Adrenal gland (tissue), 12 donors: ENCODE results near the gene PRSS58. TPM values are rescaled to one million over a fixed set of nuclear protein-coding genes. Genes with fewer than 3 reads are reported as not detected.

ENCODE experiments used
- DNase-seq, 7 donors: peaks; one replicate each; pipeline ENCODE4 v3.0.0-alpha.2; 2019 to 2020
- H3K27ac ChIP-seq, 5 donors: fragments of 200-600 bp; sonication (generic) in 4 of 5; 1 replicate in 3 of 5; 2 replicates in 2 of 5; pipeline versions ENCODE4 v1.5.1 to v1.8.0; 2016 to 2020; ENCODE audit warnings: mild to moderate bottlenecking in 1 of 5
- H3K27me3 ChIP-seq: fragments of 200-600 bp; 2 replicates; pipeline ENCODE4 v1.8.0; 2021
- H3K36me3 ChIP-seq, 2 donors: fragments of 200-600 bp; replicated peaks in 1 of 2; 1 replicate in 1 of 2; 2 replicates in 1 of 2; pipeline versions ENCODE4 v1.5.1 to v1.8.0; 2018 to 2022
- H3K4me1 ChIP-seq, 2 donors: fragments of 200-600 bp; replicated peaks in 1 of 2; 1 replicate in 1 of 2; 2 replicates in 1 of 2; pipeline versions ENCODE4 v1.5.1 to v1.8.0; 2018 to 2021
- H3K4me3 ChIP-seq, 4 donors: fragments of 200-600 bp; sonication (generic) in 3 of 4; one replicate each; pipeline ENCODE4 v1.5.1; 2016 to 2018
- H3K9me3 ChIP-seq, 3 donors: fragments of 200-600 bp; sonication (generic) in 1 of 3; replicated peaks in 1 of 3; 1 replicate in 2 of 3; 2 replicates in 1 of 3; pipeline versions ENCODE4 v1.5.1 to v1.8.0; 2016 to 2021
- POLR2A ChIP-seq, 2 donors: fragments of 450-650 bp; IDR thresholded peaks; one replicate each; pipeline ENCODE4 v1.6.1; 2017; ENCODE audit warnings: antibody characterized with exemption in 2 of 2, mild to moderate bottlenecking in 2 of 2, moderate library complexity in 1 of 2
- WGBS, 4 donors: extraction: QIAGEN DNeasy Blood & Tissue Kit in 2 of 4; methylation state at CpG; one replicate each; pipeline versions ENCODE4 v1.1.5 to v1.1.7; 2013 to 2017; 5-methylcytosine and 5-hydroxymethylcytosine counted together
- intact Hi-C, 2 donors: fragments of 100-400 bp; cut with DNase I; formaldehyde crosslinking; loops; one replicate each; pipeline versions ENCODE4 v1.14.1 to v1.15.0; 2022 to 2023
- polyA plus RNA-seq, 3 donors: library from polyadenylated mRNA; stranded (reverse); fragments of 200-250 nt in 2 of 3; fragments of 350-450 nt in 1 of 3; fragmentation: Illumina TruSeq in 1 of 3; extraction: RNeasy Lipid Tissue Mini Kit (QIAGEN cat#74804) in 1 of 3; gene quantifications; one replicate each; pipeline ENCODE4 v1.2.3, GENCODE V29; 2013 to 2014
- small RNA-seq, 2 donors: library from RNA; depleted of rRNA; stranded (forward); fragments of <200 nt; gene quantifications; one replicate each; pipeline ENCODE3, GENCODE V24; 2016
- total RNA-seq, 9 donors: library from RNA; depleted of rRNA in 4 of 9; stranded (reverse); fragments of >200 nt in 4 of 9; fragments of 120-200 nt in 1 of 9; fragmentation: NEBNext Ultra II Directional in 1 of 9; extraction: Animal tissue kit (Norgen Biotek cat#: 25700) in 1 of 9; gene quantifications; one replicate each; pipeline versions ENCODE4 v1.1.0 to v1.2.4, GENCODE V29; 2013 to 2023
- TF ChIP-seq, protein P1 (sequence below), 6 experiments: fragments of 450-650 bp in 4 of 6; fragments of 200-600 bp in 2 of 6; sonication (generic) in 1 of 6; IDR thresholded peaks; 1 replicate in 5 of 6; 2 replicates in 1 of 6; pipeline versions ENCODE4 v1.5.1 to v1.8.0; 2016 to 2021; ENCODE audit warnings: antibody characterized with exemption in 6 of 6, mild to moderate bottlenecking in 2 of 6, moderate library complexity in 1 of 6
- donor health status: healthy with polysubstance abuse.
- donor health status: Bipolar disorder and iron deficiency.
- donor health status: DM: yes; HTN: yes; CAD: no.
- donor health status: DM: no; HTN: no; CAD: no.
- donor health status: DM: no; HTN: no; CAD: no.
- donor health status: DM: yes; HTN: yes; CAD: no.

The PRSS58 gene
- total and polyA plus RNA-seq, 12 donors, result not detected

GRCh38 chr7:142231716-142232115 lies 26.1 kb downstream of the PRSS58 start:
- H3K36me3 ChIP-seq, result no peaks in the 10 kb centered on the region
- no peak overlapping the region for H3K27ac ChIP-seq
- no peak for DNase-seq
- intact Hi-C loops, result no loop called here
- no peaks in the 10 kb centered on the region for H3K9me3 ChIP-seq
- H3K4me3 ChIP-seq, result no peak overlapping the region
- TF ChIP-seq, protein P1, sequence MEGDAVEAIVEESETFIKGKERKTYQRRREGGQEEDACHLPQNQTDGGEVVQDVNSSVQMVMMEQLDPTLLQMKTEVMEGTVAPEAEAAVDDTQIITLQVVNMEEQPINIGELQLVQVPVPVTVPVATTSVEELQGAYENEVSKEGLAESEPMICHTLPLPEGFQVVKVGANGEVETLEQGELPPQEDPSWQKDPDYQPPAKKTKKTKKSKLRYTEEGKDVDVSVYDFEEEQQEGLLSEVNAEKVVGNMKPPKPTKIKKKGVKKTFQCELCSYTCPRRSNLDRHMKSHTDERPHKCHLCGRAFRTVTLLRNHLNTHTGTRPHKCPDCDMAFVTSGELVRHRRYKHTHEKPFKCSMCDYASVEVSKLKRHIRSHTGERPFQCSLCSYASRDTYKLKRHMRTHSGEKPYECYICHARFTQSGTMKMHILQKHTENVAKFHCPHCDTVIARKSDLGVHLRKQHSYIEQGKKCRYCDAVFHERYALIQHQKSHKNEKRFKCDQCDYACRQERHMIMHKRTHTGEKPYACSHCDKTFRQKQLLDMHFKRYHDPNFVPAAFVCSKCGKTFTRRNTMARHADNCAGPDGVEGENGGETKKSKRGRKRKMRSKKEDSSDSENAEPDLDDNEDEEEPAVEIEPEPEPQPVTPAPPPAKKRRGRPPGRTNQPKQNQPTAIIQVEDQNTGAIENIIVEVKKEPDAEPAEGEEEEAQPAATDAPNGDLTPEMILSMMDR (IDR thresholded peaks at IDR 0.05), result no peak
- TF ChIP-seq POLR2A (IDR thresholded peaks at IDR 0.05), result no peak
- no peaks in the 10 kb centered on the region for H3K4me1 ChIP-seq
- 24 to 56% (median 38%) methylated on average over 6 to 7 of the region's 7 CpGs for WGBS, 4 donors
- H3K27me3 ChIP-seq, result no peaks in the 10 kb centered on the region

DNA sequence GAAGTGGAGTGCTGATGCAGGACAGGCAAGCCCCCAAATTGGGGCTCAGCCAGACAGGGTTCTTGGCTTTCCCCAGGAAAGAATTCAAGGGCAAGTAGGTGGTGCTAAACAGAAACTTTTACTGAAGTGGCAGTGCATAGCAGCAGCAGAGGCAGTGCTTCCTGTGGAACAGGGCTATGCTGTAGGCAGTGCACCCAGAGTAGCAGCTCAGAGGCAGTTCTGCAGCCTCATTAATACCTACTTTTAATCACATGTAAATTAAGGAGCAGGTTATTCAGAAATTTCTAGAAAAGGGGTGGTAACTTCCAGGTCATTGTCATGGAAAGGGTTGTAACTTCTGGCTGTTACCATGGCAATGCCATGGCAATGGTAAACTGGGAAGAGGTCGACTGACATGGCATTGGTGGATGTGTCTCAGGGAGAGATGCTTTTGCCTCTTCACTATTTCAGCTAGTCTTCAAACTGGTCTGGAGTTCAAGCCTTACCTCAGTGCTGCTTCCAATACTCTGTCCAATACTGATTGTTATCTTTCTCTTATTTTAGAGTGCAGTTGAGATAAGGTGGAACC lies 29.2 kb downstream of the PRSS58 start:
- DNase-seq, result no peak
- Histone ChIP-seq H3K9me3 (no peaks in the 10 kb centered on the region), H3K4me3 (no peak overlapping the region), H3K4me1 (no peaks in the 10 kb centered on the region), H3K27ac (no peak overlapping the region), H3K27me3 (no peaks in the 10 kb centered on the region), H3K36me3 (no peaks in the 10 kb centered on the region)
- TF ChIP-seq POLR2A (IDR thresholded peaks at IDR 0.05), result no peak
- TF ChIP-seq, protein P1 (IDR thresholded peaks at IDR 0.05), result no peak
- intact Hi-C loops, result no loop called here
- 23 to 44% (median 33%) methylated on average over 1 of the region's 1 CpG for WGBS, 4 donors

Small RNA genes within 50 kb of the gene (small RNA-seq; reads per million reads assigned to genes)
- 0 reads per million in 2 donors for gene TRBV1

Other genes with a start within 250 kb of the PRSS58 start
- under 1 TPM in 1 of 9 donors, not detected in 8; under 0.01 TPM for gene MGAM2, start 146.3 kb downstream of the PRSS58 start, total RNA-seq
- under 1 TPM in 1 of 3 donors, not detected in 2; 0.05 TPM for gene MGAM2, start 146.3 kb downstream of the PRSS58 start, polyA plus RNA-seq